HG03460 (cell line): ENCODE measurements around the gene UMAD1.

Experiments used
- ATAC-seq: cut with Tn5 transposase; IDR thresholded peaks from one replicate; pipeline ENCODE4 v1.9.1; 2021; ENCODE audit not compliant: unreplicated experiment

UMAD1 gene

DNA sequence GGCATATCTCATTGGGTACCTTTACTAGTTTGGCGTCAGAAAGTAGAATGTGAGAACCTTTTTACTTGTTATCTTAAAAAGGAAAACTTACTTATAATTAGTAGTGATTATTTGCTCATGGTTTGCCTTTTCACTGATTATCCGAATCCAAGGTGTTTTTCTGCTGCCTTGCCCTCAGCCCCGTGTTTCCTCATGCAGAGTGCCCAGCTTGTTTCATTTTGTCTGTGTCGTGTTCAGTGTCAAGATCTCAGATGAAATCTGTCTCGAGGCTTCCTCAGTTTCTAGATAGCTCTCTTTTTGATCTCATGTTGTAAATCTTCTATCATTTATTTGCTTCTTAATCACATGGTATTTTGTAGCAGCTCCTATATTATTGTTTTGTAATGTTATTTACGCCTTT, 47.8 kb downstream of the UMAD1 start:
- no peak for ATAC-seq

DNA sequence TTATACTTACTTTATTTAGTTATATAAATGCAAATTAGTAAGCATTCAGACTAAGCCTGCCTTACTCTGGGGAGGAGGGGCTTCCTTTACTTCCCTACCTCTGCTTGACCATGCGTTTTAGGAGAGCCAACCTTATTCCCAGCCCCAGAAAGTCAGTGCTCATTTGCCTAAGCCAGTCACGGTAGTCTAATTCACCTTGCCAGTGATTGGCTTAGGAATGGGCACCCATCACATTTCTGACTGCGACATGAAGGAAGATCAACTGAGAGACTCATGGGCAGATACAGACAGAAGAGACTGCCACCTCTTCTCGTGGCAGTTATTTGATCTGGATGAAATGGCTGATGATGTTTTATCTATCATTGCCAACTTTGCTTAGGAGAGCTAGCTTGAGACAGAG, 48.4 kb downstream of the UMAD1 start:
- ATAC-seq = no peak

DNA sequence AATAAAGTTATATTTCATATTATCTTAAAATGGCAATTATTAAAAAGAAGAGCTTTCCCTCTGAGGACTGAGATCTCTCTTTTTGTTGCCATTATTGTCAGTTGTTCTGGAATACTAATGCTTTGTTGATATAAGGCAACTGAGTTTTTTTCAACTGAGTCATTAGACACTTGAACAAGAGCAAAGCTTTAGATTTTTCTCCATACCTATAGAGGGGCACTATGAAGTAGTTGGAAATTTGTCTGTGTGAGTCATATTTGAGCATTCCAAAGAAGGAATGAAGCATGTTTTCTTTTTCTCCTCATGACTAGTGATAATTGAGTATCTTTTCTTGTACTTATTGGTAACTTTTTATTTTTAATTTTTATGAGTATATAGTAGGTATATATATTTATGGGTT, 53.3 kb downstream of the UMAD1 start:
- no peak for ATAC-seq

DNA sequence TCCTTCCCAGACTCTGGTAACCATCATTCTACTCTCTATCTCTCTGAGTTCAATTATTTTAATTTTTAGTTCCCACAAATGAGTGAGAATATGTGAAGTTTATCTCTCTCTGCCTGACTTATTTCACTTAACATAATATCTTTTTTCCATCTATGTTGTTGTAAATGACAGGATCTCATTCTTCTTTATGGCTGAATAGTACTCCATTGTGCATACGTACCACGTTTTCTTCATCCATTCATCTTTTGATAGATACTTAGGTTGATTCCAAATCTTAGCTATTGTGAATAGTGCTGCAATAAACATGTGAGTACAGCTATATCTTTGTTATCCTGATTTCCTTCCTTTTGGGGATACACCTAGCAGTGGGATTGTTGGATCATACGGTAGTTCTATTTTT, 54.0 kb downstream of the UMAD1 start:
- ATAC-seq = no peak

DNA sequence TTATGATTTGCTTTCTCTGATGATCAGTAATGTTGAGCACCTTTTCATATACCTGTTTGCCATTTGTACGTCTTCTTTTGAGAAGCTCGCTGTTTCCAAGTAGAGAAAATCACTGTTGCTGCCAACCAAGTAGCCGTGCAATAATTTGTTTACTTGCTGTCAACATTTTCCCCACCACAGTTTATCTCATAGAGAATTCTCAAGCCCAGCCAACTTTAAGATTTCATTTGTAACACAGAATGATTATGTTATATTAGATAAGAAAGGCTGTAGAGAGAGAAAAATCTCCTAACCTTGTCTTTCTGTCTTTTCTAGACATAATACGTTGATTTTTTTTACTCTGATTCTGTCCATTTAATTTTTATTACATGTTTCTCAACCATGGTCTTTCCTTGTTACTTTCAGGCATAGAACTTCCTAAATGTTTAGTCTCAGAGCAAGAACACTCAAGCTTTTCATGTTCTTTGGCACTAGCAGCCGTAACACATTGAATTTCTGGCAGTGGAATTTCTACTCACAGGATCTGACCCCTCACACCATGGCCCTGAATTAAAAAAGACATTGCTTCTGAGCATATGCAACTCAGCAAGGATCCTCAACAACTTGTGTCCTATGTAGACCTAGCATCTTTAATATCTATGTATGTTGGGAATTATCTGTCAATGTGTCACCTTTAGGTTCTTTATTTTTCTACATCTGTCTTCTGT, 54.7 kb downstream of the UMAD1 start:
- ATAC-seq = no peak

DNA sequence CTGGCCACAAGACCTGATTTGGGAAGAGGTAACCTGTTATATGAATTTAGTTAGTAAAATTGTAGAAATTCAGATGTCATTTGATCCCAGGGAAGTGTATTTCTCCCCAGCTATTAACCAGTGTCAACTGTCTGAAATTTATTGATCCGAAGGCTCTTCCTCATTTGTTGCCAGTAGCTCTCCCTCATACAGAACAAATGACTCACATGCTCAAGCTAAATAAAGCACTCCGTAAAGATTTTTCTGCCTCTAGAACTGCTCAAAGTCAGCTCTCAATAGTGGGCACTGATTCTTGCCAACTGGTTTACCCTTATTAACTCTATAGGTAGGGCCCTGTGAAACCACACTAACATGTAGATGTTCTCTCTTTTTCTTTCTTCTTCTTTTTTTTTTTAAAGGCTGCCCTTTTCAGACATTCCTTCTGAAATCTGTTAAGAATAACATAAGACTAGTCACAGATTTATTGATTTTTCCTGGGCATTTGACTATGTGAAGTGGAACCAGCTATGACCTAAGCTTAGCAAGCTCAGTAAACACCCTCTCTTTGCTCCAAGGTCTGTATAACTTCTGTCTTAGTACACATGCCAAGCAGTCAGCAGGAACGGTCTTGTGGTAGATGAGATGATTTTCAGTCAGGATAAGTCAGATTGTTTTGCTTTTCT, 56.0 kb downstream of the UMAD1 start:
- ATAC-seq = no peak

DNA sequence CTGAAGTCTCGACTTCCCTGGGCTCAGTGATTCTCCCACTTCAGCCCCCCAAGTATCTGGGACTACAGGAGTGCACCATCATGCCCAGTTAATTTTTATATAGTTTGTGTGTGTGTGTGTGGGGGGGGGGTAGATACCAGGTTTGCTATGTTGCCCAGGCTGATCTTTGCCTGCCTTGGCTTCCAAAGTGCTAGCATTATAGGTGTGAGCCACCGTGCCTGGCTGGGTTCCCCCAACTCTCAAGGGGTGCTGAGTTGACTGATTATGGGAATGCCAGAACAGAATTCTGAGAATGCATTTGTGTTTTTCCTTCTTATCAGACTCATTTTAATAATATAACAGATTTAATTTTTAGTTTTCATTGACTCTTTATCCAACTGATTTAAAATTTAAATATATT, 58.4 kb downstream of the UMAD1 start:
- no peak for ATAC-seq

DNA sequence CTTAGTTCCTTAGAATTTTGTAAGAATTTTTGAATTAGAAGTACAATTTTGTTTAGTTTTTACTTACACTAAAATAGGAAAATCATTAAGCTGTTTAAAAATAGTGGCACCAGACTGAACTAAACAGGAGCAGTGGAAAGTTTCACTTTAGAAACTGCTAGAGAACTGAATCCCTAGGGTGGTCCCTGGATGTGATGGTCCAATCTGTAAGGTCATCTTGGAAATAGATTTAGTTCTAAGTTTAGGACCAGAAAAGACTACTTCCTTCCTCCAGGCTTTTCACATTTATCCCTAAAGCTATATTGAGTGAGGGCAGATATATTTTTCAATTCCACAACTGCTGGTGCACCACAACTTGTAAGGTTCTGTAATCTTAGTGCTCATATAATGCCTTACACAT, 58.8 kb downstream of the UMAD1 start:
- no peak for ATAC-seq

DNA sequence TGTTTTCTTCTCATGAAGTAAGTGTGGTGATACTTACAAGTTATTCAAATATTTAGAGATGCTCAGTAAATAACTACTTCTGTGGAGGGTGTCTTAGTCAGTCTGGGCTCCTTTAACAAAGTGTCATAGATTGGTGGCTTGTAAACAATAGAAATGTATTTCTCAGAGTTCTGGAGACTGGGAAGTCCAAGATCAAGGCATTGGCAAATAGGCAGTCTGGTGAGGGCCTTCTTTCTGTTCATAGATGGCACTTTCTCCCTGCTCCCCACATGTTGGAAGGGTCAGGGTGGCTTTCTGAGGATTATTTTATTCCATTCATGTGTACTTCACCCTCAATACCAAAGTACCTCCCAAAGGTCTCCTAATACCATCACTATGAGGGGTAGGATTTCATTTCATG, 59.4 kb downstream of the UMAD1 start:
- no peak for ATAC-seq

DNA sequence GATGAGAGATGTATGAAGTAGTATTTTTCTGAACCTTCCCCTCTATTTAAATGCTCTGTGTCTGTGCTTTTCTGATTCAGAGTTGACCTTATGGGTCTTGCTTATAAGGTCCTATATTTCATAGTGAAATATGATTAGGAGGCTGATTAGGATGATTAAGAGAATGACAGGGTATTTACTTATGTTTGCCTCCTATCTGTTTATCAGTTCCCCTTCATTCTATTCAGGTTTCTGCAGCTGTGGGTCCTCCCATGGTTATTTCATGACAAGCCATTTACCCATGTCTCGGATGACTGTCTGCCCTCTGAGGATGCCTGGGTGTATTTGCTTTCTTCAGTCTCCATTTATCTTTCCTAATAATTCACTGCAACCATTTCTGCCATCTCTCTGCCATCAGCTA, 61.0 kb downstream of the UMAD1 start:
- no peak for ATAC-seq

DNA sequence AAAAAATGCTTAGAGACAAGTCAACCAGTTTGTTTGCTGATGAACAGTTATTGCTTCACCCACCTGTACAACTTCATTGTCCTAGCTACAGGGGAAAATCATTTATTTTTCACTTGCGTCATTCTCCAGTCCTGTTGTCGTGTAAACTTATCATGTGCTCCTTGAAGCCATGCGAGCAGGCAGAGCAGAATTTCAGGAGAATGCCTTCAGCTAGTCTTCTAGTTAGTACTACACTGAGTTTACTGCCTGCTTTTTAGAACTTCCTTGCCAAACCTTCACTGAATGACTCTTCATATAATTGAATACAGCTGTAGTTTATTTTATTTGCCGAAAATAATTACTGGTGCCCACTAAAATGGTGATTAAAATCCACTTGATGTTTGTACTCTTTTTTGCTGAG, 62.3 kb downstream of the UMAD1 start:
- no peak for ATAC-seq

DNA sequence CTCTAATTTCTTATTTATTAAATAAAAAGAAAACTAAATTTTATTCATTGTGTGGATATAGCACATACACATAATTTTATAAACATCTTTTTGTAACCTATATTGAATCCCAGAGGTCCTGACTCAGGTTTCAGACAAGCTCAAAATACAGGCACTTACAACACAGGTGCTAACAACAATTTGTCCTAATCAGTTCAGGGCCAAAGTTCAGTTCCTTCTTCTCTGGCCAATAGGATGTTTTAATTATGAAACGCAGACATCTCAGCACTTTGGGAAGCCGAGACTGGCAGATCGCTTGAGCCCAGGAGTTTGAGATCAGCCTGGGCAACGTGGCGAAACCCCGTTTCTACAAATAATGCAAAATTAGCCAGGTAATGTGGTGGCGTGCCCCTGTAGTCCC, 62.9 kb downstream of the UMAD1 start:
- no peak for ATAC-seq

DNA sequence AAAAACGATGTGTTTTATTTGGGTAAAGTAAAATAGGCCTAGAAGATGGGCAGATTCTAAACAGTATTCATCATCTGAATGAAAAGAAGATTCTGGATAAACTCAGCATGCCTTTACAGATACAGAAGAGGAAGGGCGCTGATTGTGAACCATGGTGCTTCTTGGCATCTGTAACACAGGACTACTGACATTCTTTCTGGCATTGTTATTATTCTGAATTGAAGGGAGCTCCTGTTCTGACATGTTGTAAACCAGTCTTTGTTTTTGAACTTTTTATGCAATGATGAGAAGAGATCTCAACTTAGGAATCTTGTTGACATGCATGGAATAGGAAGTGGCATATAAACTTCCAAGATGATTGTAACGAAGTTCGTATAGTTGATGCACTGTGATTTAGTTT, 64.3 kb downstream of the UMAD1 start:
- no peak for ATAC-seq

DNA sequence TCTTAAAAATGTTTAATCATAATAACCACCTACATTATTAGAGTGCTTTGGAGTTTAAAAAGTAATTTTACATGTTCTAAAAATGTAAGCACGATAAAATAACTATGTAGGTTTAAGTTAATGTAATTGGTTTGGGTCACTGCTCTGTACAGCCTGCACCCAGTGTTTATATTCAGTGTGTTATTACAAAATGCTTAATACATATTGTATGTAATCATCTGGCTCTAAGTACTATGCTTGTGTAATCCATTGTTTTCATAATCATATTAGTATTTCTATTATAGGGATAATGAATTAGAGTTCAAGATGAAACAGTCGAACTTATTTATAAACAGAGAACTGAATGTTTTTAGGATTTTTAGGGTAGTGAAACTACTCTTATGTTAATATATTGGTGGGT, 64.8 kb downstream of the UMAD1 start:
- no peak for ATAC-seq

DNA sequence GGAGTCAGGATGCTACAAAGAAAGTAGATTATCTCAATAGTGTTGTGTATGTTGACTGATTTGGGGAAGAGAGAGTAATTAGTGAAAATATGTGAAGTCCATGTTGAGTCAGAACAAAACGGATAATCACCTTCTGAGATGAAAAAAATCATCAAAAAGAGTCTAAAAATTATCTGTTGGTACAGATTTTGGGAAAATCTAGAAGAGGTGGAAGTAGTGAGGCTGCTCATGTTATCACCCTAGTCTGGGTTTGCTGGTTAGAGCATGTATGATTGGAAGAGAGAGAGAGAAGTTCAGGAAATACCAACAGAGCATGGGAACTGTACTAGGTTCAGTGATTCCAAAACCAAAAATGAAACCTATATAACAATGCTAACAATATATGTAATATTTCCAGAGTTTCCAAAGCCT, 65.6 kb downstream of the UMAD1 start:
- ATAC-seq = peak; percentile 50

DNA sequence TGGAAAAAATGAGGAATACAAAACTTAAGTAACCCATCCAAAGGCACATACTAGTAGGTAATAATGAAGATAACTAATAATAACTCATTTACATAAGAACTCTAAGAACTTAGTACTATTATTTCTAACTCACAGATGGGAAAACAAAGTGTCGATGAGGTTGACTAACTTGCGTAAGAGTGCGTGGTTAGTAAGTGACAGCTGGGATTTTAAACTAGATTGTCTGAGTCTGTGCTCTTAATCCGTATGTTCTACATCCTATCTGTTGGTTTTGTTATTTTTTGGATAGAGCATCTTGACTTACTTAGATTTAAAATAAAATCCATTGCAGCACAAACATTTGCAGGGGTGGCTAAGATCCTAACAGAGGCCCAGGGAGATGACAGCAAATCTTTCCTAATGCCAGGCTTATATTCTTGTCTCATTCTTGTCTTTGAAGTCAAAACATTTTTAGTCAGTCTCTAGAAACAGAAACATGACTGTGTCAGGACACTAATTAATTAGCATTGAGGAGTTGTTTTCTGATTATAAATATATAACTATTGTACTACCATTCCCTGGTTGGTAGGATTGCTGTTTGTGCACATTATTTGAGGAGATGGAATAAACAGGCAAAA, 66.1 kb downstream of the UMAD1 start:
- peak; percentile 24 for ATAC-seq

DNA sequence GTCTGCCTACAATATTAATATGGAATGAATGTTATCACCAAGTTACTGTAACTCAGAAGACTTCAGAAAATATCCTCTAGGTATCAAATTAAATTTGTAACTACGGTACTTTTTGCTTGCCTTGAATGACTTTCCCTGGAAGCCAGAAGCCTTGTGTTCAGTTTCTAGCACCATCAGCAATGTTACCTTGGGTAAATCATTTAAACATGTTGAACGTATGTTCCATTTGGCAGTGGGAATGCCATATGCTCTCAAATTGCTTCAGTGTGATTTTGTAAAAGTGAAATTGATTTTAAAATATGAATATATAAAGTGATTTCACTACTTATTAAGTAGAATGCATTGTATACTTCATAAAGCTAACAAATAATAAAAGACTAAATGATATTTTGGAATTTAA, 66.7 kb downstream of the UMAD1 start:
- ATAC-seq = no peak

DNA sequence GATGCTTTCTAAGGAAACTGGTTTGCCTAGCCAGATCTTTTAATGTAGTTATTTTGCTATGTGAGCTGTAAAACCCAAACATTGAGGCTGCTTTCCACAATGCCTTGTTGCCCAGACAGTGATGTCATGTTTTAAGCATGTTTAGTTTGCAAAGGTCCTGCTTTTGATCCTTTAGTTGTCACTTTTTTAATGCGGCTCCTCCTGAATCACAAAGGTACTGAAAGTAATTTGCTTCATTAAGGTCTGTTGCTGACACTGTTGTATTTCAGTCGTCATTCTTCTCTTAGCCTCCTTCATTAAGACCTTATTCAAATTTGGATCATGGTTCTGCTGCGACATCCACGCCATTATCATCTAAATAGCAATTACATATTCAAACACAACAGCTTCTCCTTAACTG, 67.3 kb downstream of the UMAD1 start:
- ATAC-seq = no peak

DNA sequence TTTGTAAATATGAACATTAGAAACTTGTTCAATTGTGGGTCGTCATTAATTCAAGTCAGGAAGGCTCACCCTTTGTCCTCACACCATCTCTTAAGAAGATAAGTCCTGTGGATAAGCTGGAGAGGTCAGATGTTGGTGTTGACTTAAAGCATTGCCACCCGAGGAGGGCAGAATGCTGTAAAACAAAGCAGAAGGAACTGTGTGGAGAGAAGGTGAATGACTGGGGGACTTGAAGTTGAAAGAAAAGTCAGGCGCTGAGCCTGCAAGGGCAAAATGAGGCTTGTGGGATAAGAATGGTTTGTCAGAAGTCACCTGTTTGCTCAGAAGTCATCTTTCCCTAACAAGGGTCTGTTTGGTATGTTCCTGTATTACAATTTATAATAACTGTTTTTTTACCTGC, 68.7 kb downstream of the UMAD1 start:
- ATAC-seq = no peak

DNA sequence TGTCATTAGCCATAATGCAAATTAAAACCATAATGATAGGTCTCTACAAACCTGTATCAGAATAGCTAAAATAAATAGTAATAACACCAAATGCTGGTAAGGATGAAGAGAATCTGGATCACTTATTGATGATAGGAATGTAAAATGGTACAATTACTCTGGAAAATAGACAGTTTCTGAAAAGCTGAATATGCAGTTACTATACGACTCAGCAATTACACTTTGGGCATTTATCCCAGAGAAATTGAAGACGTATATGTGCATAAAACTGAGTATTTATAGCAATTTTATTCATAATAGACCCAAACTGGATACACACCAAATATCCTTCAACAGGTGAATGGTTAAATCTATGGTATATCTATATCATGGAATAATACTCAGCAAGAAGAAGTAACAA, 69.9 kb downstream of the UMAD1 start:
- ATAC-seq = no peak

DNA sequence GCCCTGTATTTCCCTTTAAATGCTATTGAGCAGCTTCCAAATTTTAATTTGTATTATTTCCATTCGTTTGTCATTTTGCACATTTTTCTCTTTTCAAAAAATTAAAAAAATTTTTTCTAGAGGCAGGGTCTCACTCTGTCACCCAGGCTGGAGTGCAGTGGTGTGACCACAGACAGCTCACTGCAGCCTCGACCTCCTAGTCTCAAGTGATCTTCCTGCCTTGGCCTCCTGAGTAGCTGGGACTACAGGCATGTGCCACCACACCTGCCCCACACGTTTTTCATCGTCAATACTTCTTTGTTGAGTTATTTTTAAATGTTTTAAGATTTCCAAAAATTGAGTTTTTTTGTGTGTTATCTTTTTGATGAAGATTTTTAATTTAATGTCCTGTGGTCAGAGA, 73.2 kb downstream of the UMAD1 start:
- ATAC-seq = no peak

DNA sequence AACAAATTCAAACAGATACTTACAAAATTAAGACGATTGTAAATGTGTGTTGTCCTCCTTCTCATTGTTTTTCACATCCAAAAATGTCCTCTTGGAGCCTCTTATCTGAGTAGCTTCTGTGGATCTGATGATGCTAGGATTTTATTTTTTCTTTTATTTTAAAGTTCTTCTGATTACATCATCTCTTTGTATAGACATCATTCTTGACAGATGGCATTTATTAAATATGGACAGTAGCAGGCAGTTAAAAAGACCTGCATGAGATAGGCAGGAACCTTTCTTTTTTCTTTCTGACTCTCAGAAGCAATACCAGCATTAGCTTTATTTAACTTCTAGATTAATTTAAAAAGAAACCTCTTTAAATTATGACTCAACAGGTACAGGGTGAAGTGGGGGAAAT, 77.9 kb downstream of the UMAD1 start, which contains the start of gene RPA3:
Gene RPA3, minus strand, starts transcription at position 116 of the 400 bp plus-strand sequence. CDS start 78,189 bp downstream, outside the sequence.
- ATAC-seq = no peak
